Left ventricle myocardium superior (tissue), 1 donor: Measurements from ENCODE around the gene BRD9. TPM values are rescaled to one million over a fixed set of nuclear protein-coding genes. Genes with fewer than 3 reads are reported as not detected.
"Not testable (repeated sequence)": the region's sequence is repeated elsewhere in the genome, so short reads cannot be mapped to it uniquely, and the experiment has no call there.

Experiments used
- ATAC-seq: fragments of 200-7000 bp; cut with Tn5 transposase; one replicate; pipeline ENCODE4 v1.9.1; 2020; ENCODE audit warnings: mild to moderate bottlenecking, moderate library complexity
- DNase-seq: peaks from one replicate; pipeline ENCODE4 v3.0.0-alpha.2; 2020
- intact Hi-C: fragments of 100-400 bp; cut with micrococcal nuclease; formaldehyde crosslinking; loops from one replicate; pipeline ENCODE4 v1.11.0; 2022
- total RNA-seq: library from RNA; stranded (reverse); fragmentation: NEBNext Ultra II Directional; extraction: Animal tissue kit (Norgen Biotek cat#: 25700); gene quantifications from one replicate; pipeline ENCODE4 v1.2.1, GENCODE V29; 2021
- donor health status: DM: no; HTN: yes; CAD: no; lungs with severe emphysema.

BRD9 gene
- total RNA-seq, 1 donor from 2014 or later = 26.1 TPM

DNA sequence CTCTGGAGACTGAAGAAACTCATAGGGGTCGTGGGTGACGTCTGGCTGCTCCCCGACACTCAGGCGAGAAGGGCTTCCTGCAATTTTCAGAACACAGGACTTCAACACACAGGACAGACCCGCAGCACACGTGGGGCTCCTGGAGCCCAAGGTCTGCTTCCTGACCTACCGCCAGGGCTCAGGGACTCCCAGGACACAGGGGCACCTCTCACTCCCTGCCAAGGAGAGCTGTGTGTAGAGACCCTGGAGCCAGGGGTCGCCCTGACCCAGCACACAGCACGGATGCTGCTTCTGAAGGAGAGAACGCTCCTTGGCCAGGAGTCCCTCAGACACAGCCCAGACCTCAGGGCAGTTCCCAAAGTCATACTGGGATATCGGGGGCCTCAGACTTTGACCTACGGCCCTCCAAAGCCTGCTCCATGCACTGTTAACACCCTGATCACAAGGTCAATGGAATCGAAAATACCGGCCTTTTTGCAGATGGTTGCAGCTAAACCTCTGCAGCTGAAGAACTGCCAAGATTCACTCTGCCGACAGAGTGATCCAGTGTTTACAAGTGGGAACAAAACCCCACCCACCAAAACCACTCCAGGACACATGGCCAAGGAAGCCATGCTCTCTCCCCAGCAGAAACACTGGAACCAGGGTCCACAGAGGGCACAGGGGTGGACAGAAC lies 28.0 kb downstream of the BRD9 start:
- no peak for DNase-seq
- no peak for ATAC-seq
- intact Hi-C loops = no loop called here

DNA sequence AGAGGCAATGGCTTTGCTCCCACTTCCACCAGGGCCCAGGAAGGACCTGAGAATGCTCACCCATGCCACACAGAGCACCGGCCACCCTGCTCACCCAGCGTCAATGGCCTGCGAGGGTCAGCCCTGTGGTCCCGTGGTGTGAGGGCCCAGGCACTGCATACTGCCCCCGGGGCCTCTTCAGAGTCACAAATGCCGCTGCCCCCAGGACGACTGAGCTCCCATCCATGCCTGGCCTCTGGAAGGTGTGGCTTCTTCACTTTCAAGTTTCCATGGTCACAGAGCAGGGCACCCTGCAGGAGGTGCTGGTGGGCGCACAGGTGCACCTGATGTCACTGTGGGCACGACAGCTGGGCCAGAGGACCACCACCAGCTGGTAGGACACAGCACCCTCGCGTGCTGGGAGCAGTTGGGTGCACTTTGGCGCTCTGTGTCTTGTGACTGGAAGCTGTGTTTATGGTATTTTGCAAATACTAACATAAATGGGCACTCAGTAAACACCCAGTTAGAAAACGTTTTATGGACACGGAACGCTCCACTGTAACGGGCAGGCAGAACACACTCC lies 29.3 kb downstream of the BRD9 start:
- DNase-seq (no peak), ATAC-seq (no peak)
- intact Hi-C loops = no loop called here

DNA sequence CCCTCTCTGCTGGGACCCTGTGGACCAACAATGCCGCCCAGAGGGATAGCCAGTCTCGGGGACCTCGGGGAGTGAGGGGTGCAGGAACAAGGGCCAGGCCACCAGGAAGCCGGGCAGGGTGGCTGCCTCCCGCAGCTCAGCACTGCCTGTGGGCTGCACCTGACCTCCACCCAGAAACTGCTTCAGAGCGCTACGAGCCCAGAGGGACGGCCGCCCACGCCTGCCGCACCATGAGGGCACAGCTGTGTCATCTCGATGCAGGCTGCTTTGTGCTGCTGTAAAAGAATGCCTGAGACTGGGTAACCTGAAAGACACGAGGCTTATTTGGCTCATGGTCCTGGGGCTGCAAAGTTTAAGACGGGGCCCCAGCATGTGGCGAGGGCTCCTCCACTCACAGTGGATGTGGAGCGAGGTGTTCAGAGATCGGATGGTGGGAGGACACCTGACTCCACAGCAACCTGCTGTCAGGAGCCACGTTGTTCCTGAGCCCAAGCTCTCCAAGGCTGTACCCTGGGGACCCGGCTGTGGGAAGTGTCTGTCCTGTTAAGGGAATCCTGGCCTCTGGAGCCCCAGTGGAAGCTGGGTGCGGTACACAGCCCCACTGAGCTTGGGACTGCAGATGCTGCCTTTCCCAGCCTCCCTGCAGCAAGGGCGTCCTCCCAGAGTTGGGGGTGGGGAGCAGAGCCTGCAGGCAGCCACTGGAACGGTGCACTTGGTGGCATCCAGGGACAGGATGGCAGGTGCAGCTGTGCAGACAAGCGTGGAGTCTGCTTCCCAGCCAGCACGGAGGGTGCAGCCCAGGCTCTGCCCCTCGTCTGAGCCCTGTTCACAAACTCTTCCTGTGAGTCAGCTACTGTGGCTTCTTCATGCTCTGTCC lies 30.0 kb downstream of the BRD9 start:
- no peak for ATAC-seq

DNA sequence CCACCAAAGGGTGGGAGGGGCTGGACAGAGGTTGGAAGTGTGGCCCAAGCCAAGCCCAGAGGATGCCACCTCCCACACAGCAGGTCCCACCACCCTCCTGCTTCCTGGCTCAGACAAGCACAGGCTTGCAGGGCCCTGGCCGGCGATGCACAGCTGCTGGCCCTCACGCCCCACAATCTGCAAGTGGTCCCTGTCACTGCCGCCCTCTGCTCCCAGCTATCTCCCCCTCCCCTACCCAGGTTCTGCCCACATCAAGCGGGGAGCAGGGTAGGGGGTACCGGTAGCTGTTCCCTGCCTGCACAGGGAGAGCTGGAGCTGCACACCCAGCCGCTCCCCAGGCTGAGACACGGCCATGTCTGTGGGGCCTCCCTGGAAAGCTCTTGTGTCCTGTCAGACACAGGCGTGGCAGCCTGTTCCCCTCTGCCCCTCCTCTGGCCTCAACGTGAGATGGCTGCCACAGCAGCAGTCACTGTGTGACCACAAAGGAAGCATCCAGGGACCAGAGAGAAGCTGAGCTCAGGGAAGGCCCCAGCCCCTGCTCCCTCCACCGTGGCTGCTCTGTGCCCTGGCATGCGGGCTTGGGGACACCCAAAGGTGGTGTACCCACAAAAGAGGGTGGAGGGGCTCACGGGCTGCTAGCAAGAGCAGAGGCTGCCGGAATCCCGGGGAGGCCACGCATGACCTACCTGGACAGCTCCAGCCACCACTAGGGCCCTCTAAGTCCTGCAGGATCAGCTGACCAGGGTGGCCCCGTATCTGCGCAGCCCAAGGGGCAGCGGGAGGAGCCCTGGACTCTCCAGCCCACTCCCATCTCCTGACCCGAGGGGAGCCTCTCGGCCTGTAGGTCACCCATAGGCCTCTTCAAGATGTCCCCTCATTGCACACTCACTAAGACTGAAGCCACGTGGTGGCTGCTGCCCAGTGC lies 30.9 kb downstream of the BRD9 start:
- ATAC-seq (no peak), DNase-seq (no peak)
- intact Hi-C loops = no loop called here

More for the DNA sequence above, 30.0 kb downstream of the BRD9 start:
- DNase-seq = no peak
- intact Hi-C loops = no loop called here

DNA sequence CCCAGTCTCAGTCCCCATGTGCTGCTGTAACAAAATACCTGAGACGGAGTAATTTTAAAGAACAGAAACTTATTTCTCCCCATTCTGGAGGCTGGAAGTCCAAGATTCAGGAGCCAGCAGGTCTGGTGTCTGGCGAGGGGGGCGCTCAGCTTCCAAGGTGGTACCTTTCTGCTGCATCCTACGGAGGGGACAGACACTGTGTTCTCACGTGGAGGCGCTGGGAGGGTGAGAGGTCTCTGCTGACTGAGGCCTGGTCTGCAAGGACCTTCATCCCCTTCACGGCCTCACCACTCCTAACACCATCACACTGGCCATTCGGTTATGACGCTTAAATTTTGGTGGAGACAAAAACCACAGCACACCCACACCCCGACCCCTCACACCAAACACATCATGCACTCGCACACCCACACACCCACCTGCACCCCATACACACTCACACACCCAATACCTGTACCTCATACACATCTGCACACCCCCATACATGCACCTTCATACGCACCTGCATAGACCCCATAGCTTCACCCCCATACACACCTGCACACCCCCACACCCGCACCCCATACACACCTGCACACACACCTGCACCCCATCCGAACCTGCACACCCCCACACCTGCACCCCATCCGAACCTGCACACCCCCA lies 32.0 kb downstream of the BRD9 start:
- DNase-seq (no peak), ATAC-seq (no peak)
- intact Hi-C loops = no loop called here

DNA sequence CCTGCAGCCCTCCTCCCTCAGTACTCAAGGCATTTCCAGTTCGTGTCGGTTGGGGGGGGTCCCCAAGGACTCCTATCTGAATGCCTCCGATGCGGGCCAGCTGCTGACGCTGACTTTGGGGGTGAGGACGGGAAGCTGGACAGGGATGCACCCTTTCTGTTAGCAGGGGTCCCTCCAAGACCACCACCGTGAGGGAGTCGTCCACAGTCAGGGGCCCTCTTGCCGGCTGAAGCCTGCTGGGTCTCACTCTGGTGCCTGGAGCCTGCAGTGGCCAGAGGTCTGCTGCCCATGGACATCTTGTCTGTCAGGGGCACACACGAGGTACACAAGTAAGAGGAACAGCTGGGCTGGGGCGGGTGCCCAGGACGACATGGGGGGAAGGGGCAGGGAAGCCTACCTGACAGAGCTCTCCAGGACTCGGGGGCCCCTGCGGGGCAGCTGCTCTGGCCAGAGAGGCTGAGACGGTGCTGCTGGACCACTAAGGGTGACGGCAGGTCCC lies 32.8 kb downstream of the BRD9 start:
- intact Hi-C loops = no loop called here
- ATAC-seq = no peak
- no peak for DNase-seq

DNA sequence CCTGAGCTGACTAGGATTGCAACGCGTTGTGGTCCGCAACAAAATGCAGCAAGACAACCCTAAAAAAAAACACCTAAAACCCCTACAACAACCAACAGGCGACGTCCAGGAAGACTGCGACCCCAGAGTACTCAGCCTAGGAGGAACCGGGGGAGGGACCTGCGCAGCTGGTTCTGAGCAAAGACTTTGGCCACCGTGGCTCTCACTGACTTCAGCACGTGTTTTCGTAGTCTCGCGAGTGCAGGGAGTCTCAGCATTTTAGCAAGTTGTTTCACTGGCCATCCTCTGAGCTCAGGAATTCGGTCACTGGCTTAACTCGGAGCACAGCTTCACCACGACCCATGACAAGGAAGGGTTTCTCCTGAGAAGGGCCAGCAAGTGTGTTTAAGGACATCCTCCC lies 33.2 kb downstream of the BRD9 start:
- intact Hi-C loops = no loop called here
- peak; percentile 36 for DNase-seq
- ATAC-seq = no peak

DNA sequence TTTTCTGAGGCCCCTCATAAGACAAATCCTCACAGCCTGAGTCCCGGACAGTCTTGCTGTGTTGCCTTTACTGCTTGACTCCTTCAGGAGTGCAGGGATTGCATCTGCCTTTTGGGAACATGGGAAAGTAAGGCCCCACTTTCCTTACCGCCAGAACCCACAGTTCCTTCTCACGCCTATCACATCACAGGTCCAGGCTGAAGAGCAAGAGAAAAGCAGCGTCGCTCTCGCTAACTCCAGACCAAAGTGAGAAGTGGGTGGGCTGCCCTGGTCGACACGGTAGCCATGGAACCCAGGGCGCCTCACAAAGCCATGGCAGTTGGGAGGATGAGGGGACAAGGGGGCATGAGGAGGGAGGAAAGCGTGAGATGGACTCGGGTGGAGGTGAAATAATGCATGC lies 33.9 kb downstream of the BRD9 start:
- DNase-seq (no peak), ATAC-seq (no peak)
- intact Hi-C loops = no loop called here

DNA sequence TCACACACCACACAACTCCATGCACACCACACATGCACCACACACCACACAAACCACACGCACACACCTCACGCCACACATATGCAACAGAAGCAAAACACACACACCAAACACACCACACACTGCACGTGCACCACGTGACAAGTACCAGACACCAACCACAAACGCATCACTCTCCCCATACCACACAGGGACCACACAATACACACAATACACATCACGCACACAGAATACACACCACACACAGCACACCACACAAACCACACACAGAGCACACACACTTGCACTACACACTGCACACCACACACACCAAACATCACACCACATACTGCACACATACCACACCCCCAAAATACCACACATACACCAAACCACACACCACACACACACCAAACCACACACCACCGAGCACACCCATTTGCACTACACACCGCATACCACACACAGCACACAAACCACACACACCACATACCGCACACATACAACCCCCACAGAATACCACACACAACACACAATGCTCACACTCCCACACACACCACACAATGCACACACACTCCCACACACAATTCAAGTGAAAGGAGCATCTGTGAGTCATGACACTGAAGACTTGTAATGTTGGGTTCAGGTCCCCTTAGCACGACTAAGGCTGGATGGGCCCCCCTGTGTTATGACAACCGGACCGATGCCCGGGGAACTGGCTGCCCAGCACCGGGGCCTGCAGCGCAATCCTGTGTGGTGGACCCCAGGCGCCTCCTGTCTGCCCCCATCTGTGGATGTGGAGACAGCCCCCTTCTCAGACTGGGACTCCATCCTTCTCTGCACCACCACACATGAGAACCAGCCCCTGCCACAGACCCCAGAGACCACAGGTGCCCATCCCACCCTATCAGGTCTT lies 35.8 kb downstream of the BRD9 start:
- intact Hi-C loops = no loop called here
- ATAC-seq (no peak), DNase-seq (no peak)

DNA sequence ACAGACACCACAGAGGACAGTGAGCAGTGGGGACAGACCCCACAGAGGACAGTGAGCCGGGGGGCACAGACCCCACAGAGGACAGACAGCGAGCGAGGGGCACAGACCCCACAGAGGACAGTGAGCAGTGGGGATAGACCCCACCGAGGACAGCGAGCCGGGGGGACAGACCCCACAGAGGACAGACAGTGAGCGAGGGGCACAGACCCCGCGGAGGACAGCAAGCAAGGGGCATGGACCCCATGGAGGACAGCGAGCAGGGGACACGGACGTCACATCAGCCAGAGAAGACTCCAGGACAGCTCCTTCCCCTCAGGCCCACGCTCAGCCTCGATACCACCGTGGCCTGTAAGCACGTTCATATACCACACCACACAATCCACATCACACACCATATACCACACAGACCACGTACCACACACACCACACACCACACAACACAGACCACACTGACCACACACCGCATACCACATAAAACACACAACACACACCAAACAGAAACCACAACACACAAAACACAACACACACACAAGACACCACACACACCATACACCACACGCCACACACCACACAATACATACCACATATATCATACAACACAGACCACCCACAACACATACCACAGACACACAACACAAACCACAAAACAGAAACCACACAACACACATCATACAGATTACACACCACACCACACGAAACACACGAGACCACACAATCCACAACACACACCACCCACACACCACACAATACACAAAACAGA lies 36.6 kb downstream of the BRD9 start:
- no peak for DNase-seq
- intact Hi-C loops = no loop called here
- no peak for ATAC-seq

DNA sequence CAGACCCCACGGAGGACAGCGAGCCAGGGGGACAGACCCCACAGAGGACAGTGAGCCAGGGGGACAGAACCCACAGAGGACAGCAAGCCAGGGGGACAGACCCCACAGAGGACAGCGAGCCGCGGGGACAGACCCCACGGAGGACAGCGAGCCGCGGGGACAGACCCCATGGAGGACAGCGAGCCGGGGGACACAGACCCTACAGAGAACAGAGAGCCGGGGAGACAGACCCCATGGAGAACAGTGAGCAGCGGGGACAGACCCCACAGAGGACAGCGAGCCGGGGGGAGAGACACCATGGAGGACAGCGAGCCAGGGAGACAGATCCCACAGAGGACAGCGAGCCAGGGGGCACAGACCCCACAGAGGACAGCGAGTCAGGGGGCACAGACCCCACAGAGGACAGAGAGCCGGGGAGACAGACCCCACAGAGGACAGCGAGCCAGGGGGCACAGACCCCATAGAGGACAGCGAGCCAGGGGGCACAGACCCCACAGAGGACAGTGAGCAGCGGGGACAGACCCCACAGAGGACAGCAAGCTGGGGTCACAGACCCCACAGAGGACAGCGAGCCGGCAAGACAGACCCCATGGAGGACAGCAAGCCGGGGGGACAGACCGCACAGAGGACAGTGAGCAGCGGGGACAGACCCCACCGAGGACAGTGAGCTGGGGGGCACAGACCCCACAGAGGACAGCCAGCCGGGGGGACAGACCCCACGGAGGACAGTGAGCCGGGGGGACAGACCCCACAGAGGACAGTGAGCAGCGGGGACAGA lies 37.4 kb downstream of the BRD9 start:
- intact Hi-C loops = no loop called here
- no peak for ATAC-seq
- no peak for DNase-seq

DNA sequence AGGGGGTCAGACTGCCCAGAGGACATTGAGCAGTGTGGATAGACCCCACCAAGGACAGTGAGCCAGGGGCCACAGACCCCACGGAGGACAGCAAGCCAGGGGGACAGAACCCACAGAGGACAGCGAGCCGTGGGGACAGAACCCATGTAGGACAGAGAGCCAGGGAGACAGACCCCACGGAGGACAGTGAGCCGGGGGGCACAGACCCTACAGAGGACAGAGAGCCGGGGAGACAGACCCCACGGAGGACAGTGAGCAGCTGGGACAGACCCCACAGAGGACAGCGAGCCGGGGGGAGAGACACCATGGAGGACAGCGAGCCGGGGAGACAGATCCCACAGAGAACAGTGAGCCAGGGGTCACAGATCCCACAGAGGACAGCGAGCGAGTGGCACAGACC lies 38.4 kb downstream of the BRD9 start:
- no peak for DNase-seq
- intact Hi-C loops = no loop called here
- no peak for ATAC-seq

DNA sequence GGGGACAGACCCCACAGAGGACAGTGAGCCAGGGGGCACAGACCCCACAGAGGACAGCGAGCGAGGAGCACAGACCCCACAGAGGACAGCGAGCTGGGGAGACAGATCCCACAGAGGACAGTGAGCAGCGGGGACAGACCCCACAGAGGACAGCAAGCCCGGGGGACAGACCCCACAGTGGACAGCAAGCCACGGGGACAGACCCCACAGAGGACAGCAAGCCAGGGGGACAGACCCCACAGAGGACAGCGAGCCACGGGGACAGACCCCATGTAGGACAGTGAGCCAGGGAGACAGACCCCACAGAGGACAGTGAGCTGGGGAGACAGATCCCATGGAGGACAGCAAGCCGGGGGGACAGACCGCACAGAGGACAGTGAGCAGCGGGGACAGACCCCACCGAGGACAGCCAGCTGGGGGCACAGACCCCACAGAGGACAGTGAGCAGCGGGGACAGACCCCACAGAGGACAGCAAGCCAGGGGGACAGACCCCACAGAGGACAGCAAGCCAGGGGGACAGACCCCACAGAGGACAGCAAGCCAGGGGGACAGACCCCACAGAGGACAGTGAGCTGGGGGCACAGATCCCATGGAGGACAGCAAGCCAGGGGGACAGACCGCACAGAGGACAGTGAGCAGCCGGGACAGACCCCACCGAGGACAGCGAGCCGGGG lies 39.0 kb downstream of the BRD9 start:
- not testable (repeated sequence) for ATAC-seq, DNase-seq

DNA sequence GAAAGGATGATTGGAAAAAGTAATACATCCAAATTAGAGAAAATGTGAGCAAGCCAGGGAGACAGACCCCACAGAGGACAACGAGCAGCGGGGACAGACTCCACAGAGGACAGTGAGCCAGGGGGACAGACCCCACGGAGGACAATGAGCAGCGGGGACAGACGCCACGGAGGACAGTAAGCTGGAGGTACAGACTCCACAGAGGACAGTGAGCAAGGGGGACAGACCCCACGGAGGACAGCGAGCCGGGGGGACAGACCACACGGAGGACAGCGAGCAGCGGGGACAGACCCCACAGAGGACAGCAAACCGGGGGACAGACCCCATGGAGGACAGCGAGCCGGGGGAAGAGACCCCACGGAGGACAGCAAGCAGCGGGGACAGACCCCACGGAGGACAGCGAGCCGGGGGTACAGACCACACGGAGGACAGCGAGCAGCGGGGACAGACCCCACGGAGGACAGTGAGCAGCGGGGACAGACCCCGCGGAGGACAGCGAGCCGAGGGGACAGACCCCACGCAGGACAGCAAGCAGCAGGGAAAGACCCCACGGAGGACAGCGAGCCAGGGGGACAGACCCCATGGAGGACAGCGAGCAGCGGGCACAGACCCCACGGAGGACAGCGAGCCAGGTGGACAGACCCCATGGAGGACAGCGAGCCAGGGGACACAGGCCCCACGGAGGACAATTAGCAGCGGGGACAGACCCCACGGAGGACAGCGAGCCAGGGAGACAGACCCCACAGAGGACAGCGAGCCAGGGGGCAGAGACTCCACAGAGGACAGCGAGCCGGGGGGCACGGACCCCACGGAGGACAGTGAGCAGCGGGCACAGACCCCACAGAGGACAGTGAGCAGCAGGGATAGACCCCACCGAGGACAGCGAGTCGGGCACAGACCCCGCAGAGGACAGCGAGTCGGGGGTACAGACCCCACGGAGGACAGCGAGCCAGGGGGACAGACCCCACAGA lies 39.9 kb downstream of the BRD9 start:
- intact Hi-C loops = no loop called here
- DNase-seq (no peak), ATAC-seq (no peak)

More for the DNA sequence above, 39.0 kb downstream of the BRD9 start:
- intact Hi-C loops = not testable (repeated sequence)

DNA sequence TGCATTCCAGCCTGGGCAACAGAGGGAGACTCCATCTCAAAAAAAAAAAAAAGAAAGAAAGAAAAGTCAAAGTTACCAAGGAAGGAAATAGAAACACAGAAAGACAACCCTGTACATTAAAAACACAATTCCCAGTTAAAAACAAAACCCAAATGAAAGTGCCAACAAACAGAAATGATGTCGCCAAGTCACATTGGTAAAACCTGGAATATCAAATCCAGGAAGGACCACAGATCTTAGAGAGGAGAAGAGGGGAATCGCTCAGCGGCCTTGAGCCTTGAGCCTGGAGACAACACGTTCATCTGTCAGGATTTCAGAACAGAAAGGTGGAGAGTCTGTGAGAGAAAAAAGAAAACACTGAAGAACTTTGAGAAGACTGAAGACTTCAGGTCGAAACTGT lies 40.6 kb downstream of the BRD9 start:
- DNase-seq (no peak), ATAC-seq (no peak)
- intact Hi-C loops = no loop called here
